Measurements from ENCODE around the gene KLF16. TPM values are rescaled to one million over a fixed set of nuclear protein-coding genes. Genes with fewer than 3 reads are reported as not detected.
A peak's percentile ranks its signal among the peaks of the same experiment; 100 is the strongest.

The KLF16 gene
- total and polyA plus RNA-seq, 9 of the 15 experiments (the other 6 are each of a cell fraction or from before 2014, with no cell fraction given) = 0.04 to 60.4 (median 6.8) TPM

- intact Hi-C loops (cut with micrococcal nuclease) = no loop called here
- in situ Hi-C loops (cut with MboI) = no loop called here
- Histone ChIP-seq H3K36me3 (ENCODE audit: control insufficient read depth, insufficient read depth, low read length) (0 out of 3 replicates have a peak, but pooled peaks cover 3% of the 10 kb centered on the region), H3K9ac (ENCODE audit: insufficient read depth in 1 of 2, low read depth in 2 of 2, low read length in 2 of 2) (peak overlapping the region in 1 of 2 experiments; percentile 6; a peak in 1 of 4 replicates), H3K9me3 (replicated peaks; ENCODE audit: control insufficient read depth, insufficient read depth, low read depth, low read length) (no peaks in the 10 kb centered on the region; the same call in 1 of the 2 replicates), H2AFZ (ENCODE audit: low read depth, low read length) (no peak overlapping the region), H3K4me2 (ENCODE audit: insufficient read depth, low read length) (no peak overlapping the region), H3K27me3 (ENCODE audit: control insufficient read depth in 2 of 2, insufficient read depth in 2 of 2, low read length in 2 of 2) (no peaks in the 10 kb centered on the region), H3K4me1 (replicated peaks in 1 of 2; ENCODE audit: control insufficient read depth in 2 of 2, insufficient read depth in 2 of 2, low read length in 2 of 2) (peaks cover 6 to 64% of the 10 kb centered on the region in 2 experiments; a peak in 3 of 5 replicates), H3K27ac (ENCODE audit: extremely low read depth, low read depth, low read length) (no peak overlapping the region), H3K79me2 (ENCODE audit: control insufficient read depth, insufficient read depth, low read length) (peaks cover 5% of the 10 kb centered on the region; the same call in 1 of the 3 replicates), H4K20me1 (replicated peaks; ENCODE audit: control insufficient read depth, insufficient read depth, low read length) (no peaks in the 10 kb centered on the region), H3K9me1 (ENCODE audit: control insufficient read depth, insufficient read depth, low read length) (no peaks in the 10 kb centered on the region), H3K4me3 (no peak overlapping the region)
- ChIA-PET CTCF (ENCODE audit: low intra/inter-chr PET ratio) (no interaction called here), POLR2A (interaction anchor here (0.7 kb wide), 1 partner anchor 88 kb away, joined by 5 read pairs; no protein-coding TSS in a partner anchor)
- ATAC-seq (no peak), DNase-seq (ENCODE audit: extremely low read depth in 1 of 4, low spot score in 3 of 4) (no peak), FAIRE-seq (no peak)
- BruUV-seq (replicated peaks) = no TSS peak
- TF ChIP-seq HLTF (IDR thresholded peaks at IDR 0.05) = no peak
- peak; percentile 69 for TF ChIP-seq ZFP36 (IDR thresholded peaks at IDR 0.05; ENCODE audit: low read depth, low read length, partially characterized antibody)
- 81% methylated on average over 29 of the region's 30 CpGs for WGBS (ENCODE audit: insufficient coverage, low coverage, missing lambda C conversion rate)
Measured at GRCh38 chr19:1807695-1808394, 55.5 kb downstream of the KLF16 start.

- H3K36me3 ChIP-seq (ENCODE audit: control insufficient read depth, insufficient read depth, low read length) = 0 out of 3 replicates have a peak, but pooled peaks cover 3% of the 10 kb centered on the region
- H3K4me2 ChIP-seq (ENCODE audit: insufficient read depth, low read length) = no peak overlapping the region
- no peaks in the 10 kb centered on the region for H3K9me1 ChIP-seq (ENCODE audit: control insufficient read depth, insufficient read depth, low read length)
- peak overlapping the region in 1 of 2 experiments; percentile 6; a peak in 1 of 4 replicates for H3K9ac ChIP-seq (ENCODE audit: insufficient read depth in 1 of 2, low read depth in 2 of 2, low read length in 2 of 2)
- H3K9me3 ChIP-seq (replicated peaks; ENCODE audit: control insufficient read depth, insufficient read depth, low read depth, low read length) = no peaks in the 10 kb centered on the region; the same call in 1 of the 2 replicates
- ATAC-seq (no peak), FAIRE-seq (no peak), DNase-seq (ENCODE audit: extremely low read depth in 1 of 4, low spot score in 3 of 4) (no peak)
- H3K79me2 ChIP-seq (ENCODE audit: control insufficient read depth, insufficient read depth, low read length) = peaks cover 5% of the 10 kb centered on the region; the same call in 1 of the 3 replicates
- WGBS (ENCODE audit: insufficient coverage, low coverage, missing lambda C conversion rate) = 76% methylated on average over 24 of the region's 28 CpGs
- BruUV-seq (replicated peaks) = no TSS peak
- no peaks in the 10 kb centered on the region for H4K20me1 ChIP-seq (replicated peaks; ENCODE audit: control insufficient read depth, insufficient read depth, low read length)
- no peaks in the 10 kb centered on the region for H3K27me3 ChIP-seq (ENCODE audit: control insufficient read depth in 2 of 2, insufficient read depth in 2 of 2, low read length in 2 of 2)
- H3K4me3 ChIP-seq = no peak overlapping the region
- POLR2A ChIA-PET = interaction anchor here (1.1 kb wide), 1 partner anchor 11 kb away, joined by 4 read pairs; no protein-coding TSS in a partner anchor
- in situ Hi-C loops (cut with MboI) = no loop called here
- H2AFZ ChIP-seq (ENCODE audit: low read depth, low read length) = no peak overlapping the region
- H3K27ac ChIP-seq (ENCODE audit: extremely low read depth, low read depth, low read length) = no peak overlapping the region
- H3K4me1 ChIP-seq (replicated peaks in 1 of 2; ENCODE audit: control insufficient read depth in 2 of 2, insufficient read depth in 2 of 2, low read length in 2 of 2) = peaks cover 6 to 58% of the 10 kb centered on the region in 2 experiments; a peak in 3 of 5 replicates
- TF ChIP-seq ZNF764 (CRISPR knock-in tag; IDR thresholded peaks at IDR 0.05; ENCODE audit: low read depth) = no peak
- peak; percentile 78 for TF ChIP-seq NFIC (IDR thresholded peaks at IDR 0.05)
- TF ChIP-seq ZKSCAN1 (IDR thresholded peaks at IDR 0.05; ENCODE audit: low read depth, low read length) = peak; percentile 83; the same call in 1 of the 2 replicates
- intact Hi-C loops (cut with micrococcal nuclease) = no loop called here
- CTCF ChIA-PET (ENCODE audit: low intra/inter-chr PET ratio) = no interaction called here
Measured at GRCh38 chr19:1807030-1807694, 56.2 kb downstream of the KLF16 start.
